ENCODE results near the gene PDHA1. TPM values are rescaled to one million over a fixed set of nuclear protein-coding genes. Genes with fewer than 3 reads are reported as not detected.

The PDHA1 gene
- total RNA-seq, 4 donors from 2014 or later: 48.8 to 121 (median 66.5) TPM

- TF ChIP-seq POLR2A (IDR thresholded peaks at IDR 0.05): no peak
- TF ChIP-seq, protein P1, sequence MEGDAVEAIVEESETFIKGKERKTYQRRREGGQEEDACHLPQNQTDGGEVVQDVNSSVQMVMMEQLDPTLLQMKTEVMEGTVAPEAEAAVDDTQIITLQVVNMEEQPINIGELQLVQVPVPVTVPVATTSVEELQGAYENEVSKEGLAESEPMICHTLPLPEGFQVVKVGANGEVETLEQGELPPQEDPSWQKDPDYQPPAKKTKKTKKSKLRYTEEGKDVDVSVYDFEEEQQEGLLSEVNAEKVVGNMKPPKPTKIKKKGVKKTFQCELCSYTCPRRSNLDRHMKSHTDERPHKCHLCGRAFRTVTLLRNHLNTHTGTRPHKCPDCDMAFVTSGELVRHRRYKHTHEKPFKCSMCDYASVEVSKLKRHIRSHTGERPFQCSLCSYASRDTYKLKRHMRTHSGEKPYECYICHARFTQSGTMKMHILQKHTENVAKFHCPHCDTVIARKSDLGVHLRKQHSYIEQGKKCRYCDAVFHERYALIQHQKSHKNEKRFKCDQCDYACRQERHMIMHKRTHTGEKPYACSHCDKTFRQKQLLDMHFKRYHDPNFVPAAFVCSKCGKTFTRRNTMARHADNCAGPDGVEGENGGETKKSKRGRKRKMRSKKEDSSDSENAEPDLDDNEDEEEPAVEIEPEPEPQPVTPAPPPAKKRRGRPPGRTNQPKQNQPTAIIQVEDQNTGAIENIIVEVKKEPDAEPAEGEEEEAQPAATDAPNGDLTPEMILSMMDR (IDR thresholded peaks at IDR 0.05): no peak
- Histone ChIP-seq H3K36me3 (peaks cover 0 to 70% (median 5%) of the 10 kb centered on the region in 3 donors), H3K27me3 (no peaks in the 10 kb centered on the region), H3K4me1 (no peaks in the 10 kb centered on the region), H3K9me3 (no peaks in the 10 kb centered on the region), H3K4me3 (no peak overlapping the region), H3K27ac (no peak overlapping the region)
- intact Hi-C loops (cut with DNase I): no loop called here
- 66 to 76% methylated on average over 4 of the region's 4 CpGs for WGBS, 2 donors
- DNase-seq: no peak
Measured at GRCh38 chrX:19361701-19362100, 18.0 kb downstream of the PDHA1 start.

DNA sequence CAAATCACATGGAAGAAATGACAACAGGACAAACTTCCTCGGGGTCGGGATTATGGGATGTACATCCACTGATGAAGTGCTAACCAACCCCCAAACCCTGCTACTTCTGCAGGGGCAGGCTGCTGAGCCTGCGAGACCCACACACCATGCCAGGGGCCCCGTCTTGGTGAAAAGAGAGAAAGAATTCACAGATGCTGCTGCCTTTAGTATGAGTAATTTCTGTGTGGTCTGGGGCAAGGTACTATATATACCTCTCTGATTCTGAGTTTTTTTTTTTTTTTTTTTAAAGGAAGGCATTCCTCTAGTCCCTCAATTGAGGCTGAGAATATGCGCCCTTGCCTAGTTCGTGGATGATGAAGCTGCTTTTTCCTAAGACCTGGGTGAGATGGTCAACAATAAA lies 24.8 kb downstream of the PDHA1 start:
- H3K4me3 ChIP-seq: no peak overlapping the region
- 79 to 100% methylated on average over 4 to 6 of the region's 6 CpGs for WGBS, 2 donors
- intact Hi-C loops (cut with DNase I): no loop called here
- H3K4me1 ChIP-seq: peaks cover 0 to 10% (median 0%) of the 10 kb centered on the region in 3 donors
- TF ChIP-seq POLR2A (IDR thresholded peaks at IDR 0.05): no peak
- TF ChIP-seq, protein P1 (IDR thresholded peaks at IDR 0.05): no peak
- H3K36me3 ChIP-seq: peaks cover 0 to 9% (median 3%) of the 10 kb centered on the region in 3 donors
- DNase-seq: no peak
- no peaks in the 10 kb centered on the region for H3K27me3 ChIP-seq
- no peak overlapping the region for H3K27ac ChIP-seq
- H3K9me3 ChIP-seq: no peaks in the 10 kb centered on the region

- WGBS, 2 donors: 73 to 81% methylated on average over 5 of the region's 5 CpGs
- H3K4me1 ChIP-seq: peaks cover 0 to 10% (median 0%) of the 10 kb centered on the region in 3 donors
- no peaks in the 10 kb centered on the region for H3K9me3 ChIP-seq
- TF ChIP-seq POLR2A (IDR thresholded peaks at IDR 0.05): no peak
- TF ChIP-seq, protein P1 (IDR thresholded peaks at IDR 0.05): no peak
- no peaks in the 10 kb centered on the region for H3K27me3 ChIP-seq
- no peak for DNase-seq
- intact Hi-C loops (cut with DNase I): no loop called here
- H3K27ac ChIP-seq: no peak overlapping the region
- H3K4me3 ChIP-seq: no peak overlapping the region
- no peaks in the 10 kb centered on the region for H3K36me3 ChIP-seq
Measured at GRCh38 chrX:19370061-19370460, 26.3 kb downstream of the PDHA1 start.

DNA sequence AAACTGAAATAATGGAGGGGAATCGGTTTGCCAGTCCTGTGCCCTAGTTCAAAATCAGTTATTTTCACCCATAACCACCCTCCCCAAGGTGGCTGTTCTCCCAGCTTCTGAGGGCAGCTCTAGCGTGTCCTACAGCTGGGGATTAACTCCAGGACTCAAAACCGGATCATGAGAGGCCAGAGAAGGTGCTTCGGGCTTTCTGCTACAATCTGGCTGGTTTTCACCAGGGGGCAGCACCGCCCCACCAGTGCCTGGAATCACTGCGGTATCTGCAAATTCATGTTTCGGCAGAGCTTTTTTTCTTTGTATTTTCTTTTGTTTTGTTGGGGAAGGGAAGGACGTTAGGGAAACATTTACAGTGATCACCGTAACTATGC lies 28.4 kb downstream of the PDHA1 start:
- Histone ChIP-seq H3K4me1 (peaks cover 0 to 10% (median 0%) of the 10 kb centered on the region in 3 donors), H3K36me3 (no peaks in the 10 kb centered on the region), H3K27me3 (no peaks in the 10 kb centered on the region), H3K27ac (no peak overlapping the region), H3K4me3 (peak overlapping the region; percentile 13 to 61 (median 34)), H3K9me3 (no peaks in the 10 kb centered on the region)
- TF ChIP-seq, protein P1 (IDR thresholded peaks at IDR 0.05): peak in 5 of 6 experiments; percentile 42 to 59 (median 55)
- TF ChIP-seq POLR2A (IDR thresholded peaks at IDR 0.05): no peak
- intact Hi-C loops (cut with DNase I): no loop called here
- DNase-seq: no peak
- 4 to 20% methylated on average over 4 to 7 of the region's 9 CpGs for WGBS, 2 donors

DNA sequence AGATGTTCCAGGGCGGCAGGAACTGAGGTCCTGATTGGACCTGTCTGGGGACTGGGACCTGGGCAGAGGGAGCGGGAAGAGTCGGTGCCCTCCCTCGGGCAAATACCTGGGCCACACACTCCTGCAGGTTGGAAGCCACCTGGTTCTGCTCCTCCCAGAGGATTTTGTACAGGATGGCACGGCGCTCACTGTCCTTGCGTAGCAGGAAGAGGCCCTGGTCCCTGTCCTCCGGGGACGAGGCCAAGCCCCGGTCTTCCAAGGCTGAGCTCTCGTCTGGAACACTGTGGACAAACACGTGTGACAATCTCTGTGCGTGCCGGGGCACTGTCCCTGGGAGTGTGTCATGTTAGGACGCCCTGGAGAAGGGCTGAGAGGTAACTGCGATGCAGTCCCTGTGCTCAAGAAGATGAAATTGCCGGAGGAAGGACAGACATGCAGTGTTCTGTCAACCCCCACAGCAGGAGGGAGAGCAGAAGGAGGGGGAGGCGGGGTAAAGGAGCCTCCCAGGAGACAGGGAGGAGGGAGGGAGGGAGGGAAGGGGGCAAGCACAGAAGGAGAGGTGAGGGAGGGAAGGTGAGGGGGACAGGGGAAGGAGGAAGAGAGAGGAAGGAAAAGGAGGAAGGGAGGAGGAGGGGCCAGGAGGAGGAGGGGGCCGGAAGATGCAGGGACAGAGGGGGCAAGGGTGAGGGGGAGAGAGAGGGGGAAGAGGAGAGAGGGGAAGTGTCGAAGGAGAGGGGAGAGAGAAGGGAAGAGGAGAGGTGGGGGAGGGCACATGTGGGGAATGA lies 29.0 kb downstream of the PDHA1 start:
- H3K4me3 ChIP-seq: peak overlapping the region; percentile 13 to 61 (median 34)
- H3K27ac ChIP-seq: no peak overlapping the region
- H3K4me1 ChIP-seq: peaks cover 0 to 10% (median 0%) of the 10 kb centered on the region in 3 donors
- no peaks in the 10 kb centered on the region for H3K9me3 ChIP-seq
- intact Hi-C loops (cut with DNase I): no loop called here
- TF ChIP-seq POLR2A (IDR thresholded peaks at IDR 0.05): no peak
- H3K27me3 ChIP-seq: no peaks in the 10 kb centered on the region
- 6 to 23% methylated on average over 2 to 6 of the region's 20 CpGs for WGBS, 2 donors
- H3K36me3 ChIP-seq: no peaks in the 10 kb centered on the region
- no peak for DNase-seq

Measured in esophagus squamous epithelium (tissue), 5 donors.